Keratinocyte (primary cell): ENCODE data around the gene PKNOX2.

Source experiments
- EZH2 ChIP-seq: IDR thresholded peaks from one replicate; pipeline ENCODE4 v1.6.1; 2012; ENCODE audit warnings: inconsistent platforms, mild to moderate bottlenecking, low read length, moderate library complexity
- TF ChIP-seq, protein P1 (sequence below), 3 experiments: IDR thresholded peaks in 1 of 3; conservative IDR thresholded peaks in 1 of 3; optimal IDR thresholded peaks in 1 of 3; 2 replicates in 2 of 3; 3 replicates in 1 of 3; pipeline versions ENCODE3 to v1.5.1; 2011; ENCODE audit warnings: low read length in 3 of 3, mild to moderate bottlenecking in 3 of 3, moderate library complexity in 2 of 3, control low read depth in 1 of 3, inconsistent platforms in 1 of 3; ENCODE audit not compliant: insufficient read depth in 2 of 3; ENCODE audit errors: extremely low read depth in 1 of 3

DNA sequence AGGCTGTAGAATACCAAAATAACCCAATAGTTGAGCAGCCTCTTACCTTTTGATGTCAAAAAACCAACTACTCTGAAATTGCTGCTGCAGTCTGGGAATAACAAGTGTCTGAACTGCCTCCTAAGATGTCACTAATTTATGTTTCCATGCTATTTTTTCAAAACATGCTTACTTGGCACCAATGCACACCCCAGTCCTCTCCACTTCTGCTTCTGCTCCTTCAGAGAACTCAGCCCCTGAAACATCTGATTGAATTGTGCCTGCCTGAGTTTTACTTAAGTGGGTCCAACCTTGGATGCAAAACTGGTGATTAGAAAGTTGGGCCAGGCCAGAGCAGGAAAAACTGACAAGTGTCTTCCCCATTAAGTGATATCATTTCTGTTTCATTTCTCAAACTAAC lies 28.6 kb upstream of the PKNOX2 start:
- no peak for TF ChIP-seq EZH2
- TF ChIP-seq, protein P1, sequence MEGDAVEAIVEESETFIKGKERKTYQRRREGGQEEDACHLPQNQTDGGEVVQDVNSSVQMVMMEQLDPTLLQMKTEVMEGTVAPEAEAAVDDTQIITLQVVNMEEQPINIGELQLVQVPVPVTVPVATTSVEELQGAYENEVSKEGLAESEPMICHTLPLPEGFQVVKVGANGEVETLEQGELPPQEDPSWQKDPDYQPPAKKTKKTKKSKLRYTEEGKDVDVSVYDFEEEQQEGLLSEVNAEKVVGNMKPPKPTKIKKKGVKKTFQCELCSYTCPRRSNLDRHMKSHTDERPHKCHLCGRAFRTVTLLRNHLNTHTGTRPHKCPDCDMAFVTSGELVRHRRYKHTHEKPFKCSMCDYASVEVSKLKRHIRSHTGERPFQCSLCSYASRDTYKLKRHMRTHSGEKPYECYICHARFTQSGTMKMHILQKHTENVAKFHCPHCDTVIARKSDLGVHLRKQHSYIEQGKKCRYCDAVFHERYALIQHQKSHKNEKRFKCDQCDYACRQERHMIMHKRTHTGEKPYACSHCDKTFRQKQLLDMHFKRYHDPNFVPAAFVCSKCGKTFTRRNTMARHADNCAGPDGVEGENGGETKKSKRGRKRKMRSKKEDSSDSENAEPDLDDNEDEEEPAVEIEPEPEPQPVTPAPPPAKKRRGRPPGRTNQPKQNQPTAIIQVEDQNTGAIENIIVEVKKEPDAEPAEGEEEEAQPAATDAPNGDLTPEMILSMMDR (optimal IDR thresholded peaks at IDR 0.05 in 1 of 3, IDR thresholded peaks at IDR 0.05 in 1 of 3, conservative IDR thresholded peaks at IDR 0.05 in 1 of 3; ENCODE audit: extremely low read depth in 1 of 3, insufficient read depth in 2 of 3, low read length in 3 of 3), result no peak
